Measurements from ENCODE around the gene LACTBL1.
A peak's percentile ranks its signal among the peaks of the same experiment; 100 is the strongest.
"Not testable (repeated sequence)": the region's sequence is repeated elsewhere in the genome, so short reads cannot be mapped to it uniquely, and the experiment has no call there.

Gene LACTBL1

GRCh38 chr1:22972760-22973159, at the start of gene LACTBL1:
Gene LACTBL1 (minus strand): TSS chr1:22972866. CDS start chr1:22972316, 550 bp downstream.
- no peak for DNase-seq (ENCODE audit: low spot score)

- DNase-seq (ENCODE audit: low spot score): no peak
Observed at GRCh38 chr1:23021834-23022233, 49.2 kb upstream of the LACTBL1 start.

GRCh38 chr1:23020706-23021405, 48.2 kb upstream of the LACTBL1 start:
- DNase-seq (ENCODE audit: low spot score): peak; percentile 13

GRCh38 chr1:23019863-23020625, 47.4 kb upstream of the LACTBL1 start:
- DNase-seq (ENCODE audit: low spot score): peak; percentile 19

- DNase-seq (ENCODE audit: low spot score): peak; percentile 96
Observed at GRCh38 chr1:23019094-23019862, 46.6 kb upstream of the LACTBL1 start, which contains the start of gene KDM1A. Gene KDM1A (plus strand): TSS chr1:23019468. CDS start chr1:23019597, 129 bp downstream.

- peak; percentile 15 for DNase-seq (ENCODE audit: low spot score)
Observed at GRCh38 chr1:23018661-23019093, 46.0 kb upstream of the LACTBL1 start.

GRCh38 chr1:23013657-23014056, 41.0 kb upstream of the LACTBL1 start:
- no peak for DNase-seq (ENCODE audit: low spot score)

- DNase-seq (ENCODE audit: low spot score): not testable (repeated sequence)
Observed at GRCh38 chr1:23010025-23010424, 37.4 kb upstream of the LACTBL1 start.

GRCh38 chr1:23008901-23009300, 36.2 kb upstream of the LACTBL1 start:
- DNase-seq (ENCODE audit: low spot score): no peak

GRCh38 chr1:23007106-23007505, 34.4 kb upstream of the LACTBL1 start:
- DNase-seq (ENCODE audit: low spot score): no peak

GRCh38 chr1:23004769-23005168, 32.1 kb upstream of the LACTBL1 start:
- not testable (repeated sequence) for DNase-seq (ENCODE audit: low spot score)

GRCh38 chr1:23004112-23004511, 31.4 kb upstream of the LACTBL1 start:
- DNase-seq (ENCODE audit: low spot score): no peak

- not testable (repeated sequence) for DNase-seq (ENCODE audit: low spot score)
Observed at GRCh38 chr1:23002218-23002617, 29.6 kb upstream of the LACTBL1 start.

- not testable (repeated sequence) for DNase-seq (ENCODE audit: low spot score)
Observed at GRCh38 chr1:23000133-23000532, 27.5 kb upstream of the LACTBL1 start.

- DNase-seq (ENCODE audit: low spot score): not testable (repeated sequence)
Observed at GRCh38 chr1:22997528-22997927, 24.9 kb upstream of the LACTBL1 start.

GRCh38 chr1:22995774-22996173, 23.1 kb upstream of the LACTBL1 start:
- DNase-seq (ENCODE audit: low spot score): no peak

GRCh38 chr1:22993220-22993795, 20.6 kb upstream of the LACTBL1 start:
- not testable (repeated sequence) for DNase-seq (ENCODE audit: low spot score)

- not testable (repeated sequence) for DNase-seq (ENCODE audit: low spot score)
Observed at GRCh38 chr1:22992384-22992783, 19.7 kb upstream of the LACTBL1 start.

GRCh38 chr1:22983944-22984343, 11.3 kb upstream of the LACTBL1 start:
- no peak for DNase-seq (ENCODE audit: low spot score)

- DNase-seq (ENCODE audit: low spot score): not testable (repeated sequence)
Observed at GRCh38 chr1:22980471-22980790, 7.8 kb upstream of the LACTBL1 start.

GRCh38 chr1:22978299-22978698, 5.6 kb upstream of the LACTBL1 start:
- DNase-seq (ENCODE audit: low spot score): no peak

Data from AG08395 (cell line).